H9 (cell line): ENCODE results near the gene PRKCG. TPM values are rescaled to one million over a fixed set of nuclear protein-coding genes. Genes with fewer than 3 reads are reported as not detected.

ENCODE experiments used
- DNase-seq: peaks from one replicate; pipeline ENCODE4 v3.0.0-alpha.2; 2017
- H2AFZ ChIP-seq: one replicate; pipeline ENCODE4 v1.6.1; 2013; ENCODE audit warnings: mild to moderate bottlenecking, low read length, control low read depth, moderate library complexity
- H2AK5ac ChIP-seq: 2 replicates; pipeline ENCODE4 v1.6.1; 2013; ENCODE audit warnings: low read length, control low read depth, mixed read lengths; ENCODE audit not compliant: insufficient read length
- H2BK120ac ChIP-seq: one replicate; pipeline ENCODE4 v1.6.1; 2013; ENCODE audit warnings: low read depth, mild to moderate bottlenecking, low read length, control low read depth, inconsistent platforms; ENCODE audit not compliant: poor library complexity, severe bottlenecking
- H2BK12ac ChIP-seq: 2 replicates; pipeline ENCODE4 v1.6.1; 2013; ENCODE audit warnings: low read length, control low read depth, mixed read lengths, low read depth; ENCODE audit not compliant: insufficient read length
- H2BK15ac ChIP-seq: 2 replicates; pipeline ENCODE4 v1.6.1; 2013; ENCODE audit warnings: low read depth, low read length, control low read depth
- H2BK20ac ChIP-seq: one replicate; pipeline ENCODE4 v1.6.1; 2013; ENCODE audit warnings: low read depth, mild to moderate bottlenecking, low read length, control low read depth, inconsistent platforms; ENCODE audit not compliant: poor library complexity, severe bottlenecking
- H2BK5ac ChIP-seq: 2 replicates; pipeline ENCODE4 v1.6.1; 2013; ENCODE audit warnings: low read length, control low read depth, mixed read lengths; ENCODE audit not compliant: insufficient read length
- H3K14ac ChIP-seq: 2 replicates; pipeline ENCODE4 v1.6.1; 2013; ENCODE audit warnings: low read length, control low read depth; ENCODE audit not compliant: insufficient read depth
- H3K18ac ChIP-seq: 2 replicates; pipeline ENCODE4 v1.6.1; 2013; ENCODE audit warnings: low read depth, mild to moderate bottlenecking, mixed read lengths, low read length, control low read depth; ENCODE audit not compliant: insufficient read length
- H3K23ac ChIP-seq: 2 replicates; pipeline ENCODE4 v1.6.1; 2013; ENCODE audit warnings: low read length, control low read depth, mixed read lengths, low read depth; ENCODE audit not compliant: insufficient read length
- H3K23me2 ChIP-seq: 2 replicates; pipeline ENCODE4 v1.6.1; 2013; ENCODE audit warnings: low read depth, mild to moderate bottlenecking, mixed read lengths, low read length, control low read depth; ENCODE audit not compliant: insufficient read length, poor library complexity, severe bottlenecking
- H3K27ac ChIP-seq: 2 replicates; pipeline ENCODE4 v1.5.1; 2013; ENCODE audit warnings: low read length, control low read depth, mixed read lengths, low read depth; ENCODE audit not compliant: insufficient read length
- H3K27me3 ChIP-seq: 2 replicates; pipeline ENCODE4 v1.6.1; 2013; ENCODE audit warnings: low read length, control low read depth, inconsistent platforms; ENCODE audit not compliant: insufficient read depth
- H3K4ac ChIP-seq: 2 replicates; pipeline ENCODE4 v1.6.1; 2013; ENCODE audit warnings: low read depth, mild to moderate bottlenecking, control low read depth, inconsistent platforms, low read length, moderate library complexity
- H3K4me1 ChIP-seq: 2 replicates; pipeline ENCODE4 v1.6.1; 2013; ENCODE audit warnings: low read length, control low read depth, inconsistent platforms; ENCODE audit not compliant: insufficient read depth
- H3K4me2 ChIP-seq: 2 replicates; pipeline ENCODE4 v1.6.1; 2013; ENCODE audit warnings: low read length, control low read depth, mixed read lengths; ENCODE audit not compliant: insufficient read length, insufficient read depth
- H3K56ac ChIP-seq: 2 replicates; pipeline ENCODE4 v1.6.1; 2013; ENCODE audit warnings: low read depth, mild to moderate bottlenecking, mixed read lengths, low read length, control low read depth; ENCODE audit not compliant: insufficient read length
- H3K79me1 ChIP-seq: 2 replicates; pipeline ENCODE4 v1.6.1; 2013; ENCODE audit warnings: low read depth, mild to moderate bottlenecking, moderate library complexity, low read length, control low read depth, inconsistent platforms; ENCODE audit not compliant: insufficient read depth, poor library complexity, severe bottlenecking
- H3K79me2 ChIP-seq: 2 replicates; pipeline ENCODE4 v1.6.1; 2013; ENCODE audit warnings: low read length, control low read depth, inconsistent platforms; ENCODE audit not compliant: insufficient read depth
- H3K9ac ChIP-seq: 2 replicates; pipeline ENCODE4 v1.6.1; 2013; ENCODE audit warnings: low read length, control low read depth, mixed read lengths; ENCODE audit not compliant: insufficient read length; ENCODE audit errors: extremely low read depth
- H3K9me3 ChIP-seq: one replicate; pipeline ENCODE4 v1.6.1; 2013; ENCODE audit warnings: low read depth, low read length, inconsistent platforms; ENCODE audit not compliant: control insufficient read depth
- H3T11ph ChIP-seq: one replicate; pipeline ENCODE4 v1.6.1; 2013; ENCODE audit warnings: mild to moderate bottlenecking, low read length, control low read depth, inconsistent platforms
- H4K20me1 ChIP-seq: one replicate; pipeline ENCODE4 v1.6.1; 2013; ENCODE audit not compliant: control insufficient read depth, insufficient read length, insufficient read depth
- H4K5ac ChIP-seq: 2 replicates; pipeline ENCODE4 v1.6.1; 2013; ENCODE audit warnings: low read depth, mild to moderate bottlenecking, mixed read lengths, low read length, control low read depth; ENCODE audit not compliant: insufficient read length
- H4K8ac ChIP-seq: replicated peaks from 2 replicates; pipeline ENCODE4 v1.6.1; 2013; ENCODE audit warnings: low read length, control low read depth, mixed read lengths, low read depth; ENCODE audit not compliant: insufficient read length
- H4K91ac ChIP-seq: 2 replicates; pipeline ENCODE4 v1.6.1; 2013; ENCODE audit warnings: low read depth, mild to moderate bottlenecking, moderate library complexity, mixed read lengths, low read length, control low read depth; ENCODE audit not compliant: insufficient read length
- H3K27ac Mint-ChIP-seq, 3 experiments: 2 replicates in 2 of 3; 3 replicates in 1 of 3; pipeline ENCODE4 v1.8.0; 2020 to 2021; ENCODE audit warnings: mixed read lengths in 3 of 3, mild to moderate bottlenecking in 1 of 3, moderate library complexity in 1 of 3
- H3K27me3 Mint-ChIP-seq: 2 replicates; pipeline ENCODE4 v1.8.0; 2021; ENCODE audit warnings: low read depth, mild to moderate bottlenecking, moderate library complexity, mixed read lengths
- H3K36me3 Mint-ChIP-seq, 3 experiments: 2 replicates in 2 of 3; 3 replicates in 1 of 3; pipeline ENCODE4 v1.8.0; 2020 to 2021; ENCODE audit warnings: low read depth in 3 of 3, mixed read lengths in 3 of 3; ENCODE audit not compliant: insufficient read depth in 1 of 3
- H3K4me1 Mint-ChIP-seq, 2 experiments: 2 replicates each; pipeline ENCODE4 v1.8.0; 2020; ENCODE audit warnings: mixed read lengths in 2 of 2
- H3K4me3 Mint-ChIP-seq, 2 experiments: 2 replicates in 1 of 2; 3 replicates in 1 of 2; pipeline ENCODE4 v1.8.0; 2020 to 2021; ENCODE audit warnings: mild to moderate bottlenecking in 2 of 2, mixed read lengths in 2 of 2, moderate library complexity in 1 of 2
- H3K9me3 Mint-ChIP-seq, 2 experiments: 2 replicates in 1 of 2; 3 replicates in 1 of 2; pipeline ENCODE4 v1.8.0; 2020; ENCODE audit warnings: mild to moderate bottlenecking in 2 of 2, mixed read lengths in 2 of 2, moderate library complexity in 1 of 2
- CTCF ChIP-seq: fragments of 200-600 bp; sonication (generic); conservative IDR thresholded peaks from 3 replicates; pipeline ENCODE4 v1.8.0; 2021; ENCODE audit warnings: antibody characterized with exemption, mild to moderate bottlenecking
- WGBS: extraction: QIAGEN DNeasy Blood & Tissue Kit; methylation state at CpG from one replicate; pipeline ENCODE4 v1.1.7; 2013; ENCODE audit warnings: missing lambda C conversion rate, low lambda C conversion rate, mixed read lengths; ENCODE audit not compliant: insufficient read length; ENCODE audit errors: extremely low coverage; 5-methylcytosine and 5-hydroxymethylcytosine counted together
- total RNA-seq: library from RNA; stranded (reverse); gene quantifications from 2 replicates; pipeline ENCODE4 v1.2.1, GENCODE V29; 2021

PRKCG gene
- total RNA-seq, 1 experiment from 2014 or later, result 8.8 TPM

GRCh38 chr19:53909471-53910169, 27.6 kb downstream of the PRKCG start:
- H3K23ac ChIP-seq, result no peak overlapping the region
- H4K8ac ChIP-seq, result no peak overlapping the region
- no peak for TF ChIP-seq CTCF
- H4K91ac ChIP-seq, result no peak overlapping the region
- H3K4me2 ChIP-seq, result peak overlapping the region; percentile 82
- H3K14ac ChIP-seq, result peak overlapping the region; percentile 21
- H4K5ac ChIP-seq, result no peak overlapping the region
- H3K9me3 ChIP-seq, result no peaks in the 10 kb centered on the region
- H3K79me2 ChIP-seq, result no peaks in the 10 kb centered on the region
- no peak overlapping the region for H2AK5ac ChIP-seq
- H3K23me2 ChIP-seq, result peaks cover 28% of the 10 kb centered on the region
- H3K27me3 ChIP-seq, result peaks cover 3% of the 10 kb centered on the region; the same call in 1 of the 2 replicates
- H3K79me1 ChIP-seq, result no peaks in the 10 kb centered on the region
- H2BK5ac ChIP-seq, result no peak overlapping the region
- Mint-ChIP-seq H3K27ac (peak overlapping the region in 2 of 3 experiments; percentile 29 to 32; a peak in 2 of 7 replicates), H3K4me1 (peaks cover 34 to 52% of the 10 kb centered on the region in 2 experiments), H3K9me3 (no peaks in the 10 kb centered on the region), H3K27me3 (peaks cover 75% of the 10 kb centered on the region), H3K36me3 (peaks cover 0 to 11% (median 10%) of the 10 kb centered on the region in 3 experiments; a peak in 5 of 7 replicates), H3K4me3 (peak overlapping the region; percentile 65 to 91)
- DNase-seq, result no peak
- peak overlapping the region; percentile 39 for H3K18ac ChIP-seq
- peaks cover 4% of the 10 kb centered on the region; the same call in 1 of the 2 replicates for H3K4me1 ChIP-seq
- no peak overlapping the region for H2AFZ ChIP-seq
- H3K56ac ChIP-seq, result no peak overlapping the region
- no peak overlapping the region for H2BK12ac ChIP-seq
- no peak overlapping the region for H2BK120ac ChIP-seq
- no CpG with 5 or more reads among the region's 47 CpGs for WGBS
- no peak overlapping the region; the same call in 1 of the 2 replicates for H3K4ac ChIP-seq
- H3K27ac ChIP-seq, result no peak overlapping the region
- no peak overlapping the region for H2BK20ac ChIP-seq
- no peak overlapping the region for H3T11ph ChIP-seq
- no peaks in the 10 kb centered on the region for H4K20me1 ChIP-seq
- H3K9ac ChIP-seq, result peak overlapping the region; percentile 56
- no peak overlapping the region for H2BK15ac ChIP-seq
